Measurements from ENCODE around the gene GPR45. TPM values are rescaled to one million over a fixed set of nuclear protein-coding genes. Genes with fewer than 3 reads are reported as not detected.
A peak's percentile ranks its signal among the peaks of the same experiment; 100 is the strongest.

Gene GPR45
- total and polyA plus RNA-seq, 11 donors = not detected

DNA sequence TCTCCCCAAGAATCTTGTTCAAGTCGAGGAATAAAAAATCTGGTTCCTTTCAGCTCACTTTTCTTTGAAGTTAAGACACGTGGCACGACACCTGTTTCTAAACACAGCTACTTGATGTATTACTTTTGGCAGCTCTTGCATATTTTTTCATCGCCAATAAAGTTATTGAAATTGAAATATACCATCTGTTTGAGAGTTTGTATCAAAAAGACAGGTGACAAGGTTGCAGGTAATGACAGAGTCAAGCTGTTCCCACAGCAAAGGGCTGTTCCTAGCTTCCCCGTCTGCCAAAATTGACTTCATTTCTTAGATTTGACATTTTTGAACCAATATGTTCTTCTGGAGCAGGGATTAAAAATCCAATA is 5.5 kb upstream of the GPR45 start:
- ATAC-seq (no peak), DNase-seq (no peak)
- TF ChIP-seq, protein P1, sequence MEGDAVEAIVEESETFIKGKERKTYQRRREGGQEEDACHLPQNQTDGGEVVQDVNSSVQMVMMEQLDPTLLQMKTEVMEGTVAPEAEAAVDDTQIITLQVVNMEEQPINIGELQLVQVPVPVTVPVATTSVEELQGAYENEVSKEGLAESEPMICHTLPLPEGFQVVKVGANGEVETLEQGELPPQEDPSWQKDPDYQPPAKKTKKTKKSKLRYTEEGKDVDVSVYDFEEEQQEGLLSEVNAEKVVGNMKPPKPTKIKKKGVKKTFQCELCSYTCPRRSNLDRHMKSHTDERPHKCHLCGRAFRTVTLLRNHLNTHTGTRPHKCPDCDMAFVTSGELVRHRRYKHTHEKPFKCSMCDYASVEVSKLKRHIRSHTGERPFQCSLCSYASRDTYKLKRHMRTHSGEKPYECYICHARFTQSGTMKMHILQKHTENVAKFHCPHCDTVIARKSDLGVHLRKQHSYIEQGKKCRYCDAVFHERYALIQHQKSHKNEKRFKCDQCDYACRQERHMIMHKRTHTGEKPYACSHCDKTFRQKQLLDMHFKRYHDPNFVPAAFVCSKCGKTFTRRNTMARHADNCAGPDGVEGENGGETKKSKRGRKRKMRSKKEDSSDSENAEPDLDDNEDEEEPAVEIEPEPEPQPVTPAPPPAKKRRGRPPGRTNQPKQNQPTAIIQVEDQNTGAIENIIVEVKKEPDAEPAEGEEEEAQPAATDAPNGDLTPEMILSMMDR (IDR thresholded peaks at IDR 0.05) = no peak
- TF ChIP-seq POLR2A (IDR thresholded peaks at IDR 0.05) = no peak
- peaks cover 0 to 10% (median 0%) of the 10 kb centered on the region in 12 donors for H3K4me1 ChIP-seq
- H3K4me3 ChIP-seq = no peak overlapping the region
- WGBS, 4 donors = 53 to 62% (median 56%) methylated on average over 5 of the region's 5 CpGs
- no peak overlapping the region for H3K27ac ChIP-seq
- H3K27me3 ChIP-seq = peaks cover 0 to 7% (median 0%) of the 10 kb centered on the region in 9 donors
- H3K9me3 ChIP-seq = no peaks in the 10 kb centered on the region
- no peaks in the 10 kb centered on the region for H3K36me3 ChIP-seq
- intact Hi-C loops (cut with DNase I) = loop anchor here in 1 of 10 donors (2.0 kb wide), 1 partner anchor 121 kb away; no protein-coding TSS in a partner anchor

DNA sequence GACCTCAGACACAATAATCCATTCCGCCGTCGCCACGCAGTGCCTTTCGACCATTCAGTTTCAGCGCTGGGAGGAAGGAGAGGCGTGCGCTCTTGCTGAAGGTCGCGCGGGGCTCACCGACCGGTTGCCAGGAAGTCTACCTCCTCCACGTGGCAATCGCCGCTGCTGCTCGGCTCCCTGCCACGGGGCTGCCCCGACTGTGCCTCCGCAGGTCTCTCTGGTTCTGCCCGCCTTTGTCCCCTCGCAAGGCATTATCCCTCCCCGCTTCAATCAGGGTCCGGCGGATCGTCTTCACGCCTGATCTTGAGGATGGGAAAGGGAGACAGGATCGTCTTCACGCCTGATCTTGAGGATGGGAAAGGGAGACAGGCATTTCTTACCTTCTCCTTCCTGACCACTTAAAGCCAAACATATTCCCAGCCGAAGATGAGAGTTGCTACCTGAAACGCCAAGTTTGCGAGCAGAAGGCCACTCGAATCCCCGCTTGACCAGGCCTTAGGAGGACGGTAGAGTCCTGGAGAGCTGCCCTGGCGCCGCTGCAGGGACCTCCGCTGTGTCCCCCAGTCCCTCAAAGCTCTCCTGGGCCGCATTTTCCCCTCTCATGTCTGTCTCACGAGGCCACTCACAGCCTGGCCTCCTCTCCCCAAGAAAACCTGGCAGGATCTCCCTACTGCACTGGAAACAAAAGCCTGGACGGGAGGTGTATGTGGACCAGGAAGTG is 4.3 kb upstream of the GPR45 start:
- WGBS, 4 donors = 55 to 82% (median 68%) methylated on average over 41 of the region's 41 CpGs
- intact Hi-C loops (cut with DNase I) = loop anchor here in 1 of 10 donors (2.0 kb wide), 1 partner anchor 122 kb away; no protein-coding TSS in a partner anchor

DNA sequence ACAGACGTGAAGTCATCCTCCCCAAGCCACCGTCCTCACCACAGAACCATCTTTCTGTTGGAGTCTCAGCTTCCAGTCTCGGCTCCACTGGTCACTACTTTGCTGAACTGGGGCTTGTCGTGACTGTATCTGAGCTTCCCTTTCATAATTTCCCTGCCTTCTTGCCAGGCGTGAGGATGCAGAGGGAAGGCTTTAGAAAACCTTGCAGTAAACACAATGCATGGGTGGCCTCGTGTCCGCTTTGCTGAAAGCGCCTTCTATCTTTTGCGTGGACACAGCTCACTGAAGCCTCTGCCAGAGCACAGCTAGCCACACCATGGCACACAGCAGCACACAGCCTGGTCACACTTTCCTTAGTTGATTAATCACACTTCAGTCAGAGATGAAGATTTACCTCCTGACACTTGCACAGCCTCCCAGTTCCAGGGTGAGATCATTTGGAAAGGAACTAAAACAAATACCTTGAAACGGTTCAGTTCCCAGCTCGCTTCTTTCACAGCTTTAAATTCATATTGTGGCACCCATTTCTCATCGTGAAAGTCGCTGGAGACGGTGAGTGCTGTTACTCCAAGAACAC is 2.8 kb upstream of the GPR45 start:
- H3K27me3 ChIP-seq = peaks cover 0 to 7% (median 0%) of the 10 kb centered on the region in 9 donors
- no peak overlapping the region for H3K27ac ChIP-seq
- H3K4me1 ChIP-seq = peaks cover 0 to 10% (median 0%) of the 10 kb centered on the region in 12 donors
- DNase-seq = no peak
- no peaks in the 10 kb centered on the region for H3K36me3 ChIP-seq
- no peaks in the 10 kb centered on the region for H3K9me3 ChIP-seq
- WGBS, 4 donors = 81 to 85% (median 83%) methylated on average over 14 of the region's 14 CpGs
- no peak for ATAC-seq
- H3K4me3 ChIP-seq = no peak overlapping the region
- intact Hi-C loops (cut with DNase I) = loop anchor here in 1 of 10 donors (2.0 kb wide), 1 partner anchor 124 kb away; no protein-coding TSS in a partner anchor
- TF ChIP-seq, protein P1 (IDR thresholded peaks at IDR 0.05) = no peak
- no peak for TF ChIP-seq POLR2A (IDR thresholded peaks at IDR 0.05)

More for the DNA sequence above, 4.3 kb upstream of the GPR45 start:
- Histone ChIP-seq H3K4me1 (peaks cover 0 to 10% (median 0%) of the 10 kb centered on the region in 12 donors), H3K4me3 (no peak overlapping the region), H3K27me3 (peaks cover 0 to 7% (median 0%) of the 10 kb centered on the region in 9 donors), H3K9me3 (no peaks in the 10 kb centered on the region), H3K36me3 (no peaks in the 10 kb centered on the region), H3K27ac (no peak overlapping the region)
- ATAC-seq = peak in 2 of 4 donors; percentile 11 to 41
- peak in 1 of 5 donors; percentile 24 for DNase-seq
- no peak for TF ChIP-seq POLR2A (IDR thresholded peaks at IDR 0.05)
- TF ChIP-seq, protein P1 (IDR thresholded peaks at IDR 0.05) = no peak

DNA sequence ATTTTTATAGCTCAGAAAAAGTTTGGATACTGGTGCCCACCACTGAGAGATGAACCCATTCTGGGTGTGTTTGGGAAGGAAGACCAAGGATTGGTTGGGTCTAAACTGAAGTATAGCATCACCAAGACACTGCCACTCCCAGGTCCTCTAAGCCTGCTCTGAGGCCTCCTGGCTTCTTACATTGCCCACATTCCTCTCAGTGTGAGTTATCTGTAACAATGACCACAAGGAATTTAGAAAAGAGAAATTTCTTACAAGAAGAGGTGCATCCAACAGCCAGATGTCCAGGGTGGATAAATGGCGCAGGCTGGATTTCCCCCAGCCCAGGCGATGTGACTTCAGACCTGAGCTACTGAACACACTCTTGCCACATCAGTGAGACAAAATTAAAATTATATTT is 1.6 kb upstream of the GPR45 start:
- intact Hi-C loops (cut with DNase I) = loop anchor here in 1 of 10 donors (2.0 kb wide), 1 partner anchor 125 kb away; no protein-coding TSS in a partner anchor
- Histone ChIP-seq H3K27me3 (peaks cover 0 to 7% (median 0%) of the 10 kb centered on the region in 9 donors), H3K9me3 (no peaks in the 10 kb centered on the region)

More for the DNA sequence above, 1.6 kb upstream of the GPR45 start:
- no peak for DNase-seq
- TF ChIP-seq POLR2A (IDR thresholded peaks at IDR 0.05) = no peak
- TF ChIP-seq, protein P1 (IDR thresholded peaks at IDR 0.05) = no peak
- no peak overlapping the region for H3K27ac ChIP-seq
- H3K4me3 ChIP-seq = no peak overlapping the region
- 89 to 95% (median 91%) methylated on average over 2 of the region's 2 CpGs for WGBS, 4 donors
- ATAC-seq = no peak
- no peaks in the 10 kb centered on the region for H3K36me3 ChIP-seq
- peaks cover 0 to 10% (median 0%) of the 10 kb centered on the region in 12 donors for H3K4me1 ChIP-seq
